Measurements from ENCODE around the gene NAALAD2.
"Not testable (repeated sequence)": the region's sequence is repeated elsewhere in the genome, so short reads cannot be mapped to it uniquely, and the experiment has no call there.

NAALAD2 gene

DNA sequence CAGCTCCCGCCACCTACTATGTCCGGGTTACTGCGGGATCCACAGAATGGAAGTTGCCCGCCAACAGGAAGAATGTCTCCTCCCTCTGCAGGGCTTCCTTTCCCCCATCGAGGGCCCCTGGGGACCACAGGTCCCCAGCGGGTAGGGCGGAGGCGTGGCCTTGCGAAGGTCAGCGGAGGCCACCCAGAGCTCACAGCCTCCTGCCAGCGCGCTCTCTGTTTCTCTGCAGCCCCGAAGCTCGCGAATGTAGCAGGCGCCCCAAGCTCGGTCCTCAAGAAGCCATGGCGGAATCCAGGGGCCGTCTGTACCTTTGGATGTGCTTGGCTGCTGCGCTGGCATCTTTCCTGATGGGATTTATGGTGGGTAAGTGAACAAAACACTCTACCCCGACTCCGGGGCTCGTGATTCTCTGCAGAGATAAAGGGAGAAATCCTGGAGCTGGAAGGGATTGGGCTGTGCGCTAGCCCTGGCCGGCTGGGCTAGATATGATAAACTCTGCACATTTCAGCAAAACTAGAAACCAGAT lies at the start of gene NAALAD2:
Gene NAALAD2, plus strand, starts transcription at position 186 of the 526 bp plus-strand sequence. Its CDS starts 96 bp downstream, at position 282.
- DNase-seq = peak; percentile 68

DNA sequence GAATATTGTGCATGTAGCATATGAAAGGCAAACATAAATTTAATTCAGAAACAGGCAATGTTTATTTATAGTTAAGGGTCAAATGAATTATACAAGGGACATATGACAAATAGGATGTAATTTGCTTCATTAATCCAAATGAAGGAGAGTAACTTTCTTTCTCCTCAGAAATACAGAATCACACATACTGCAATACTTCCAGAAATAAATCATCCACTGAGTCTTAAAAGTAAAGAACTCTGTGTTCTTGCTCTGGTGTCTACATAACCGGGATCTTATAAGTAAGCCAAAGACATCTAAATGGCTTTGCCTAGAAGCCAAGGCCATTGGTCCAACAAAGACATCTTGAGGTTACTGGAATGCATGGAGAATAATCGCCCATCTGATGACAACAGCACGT lies 48.8 kb upstream of the NAALAD2 start, which contains the start of gene UBTFL1:
Gene UBTFL1, plus strand, starts transcription at position 301 of the 400 bp plus-strand sequence. Its CDS starts 0 bp downstream, at position 301.
- DNase-seq = not testable (repeated sequence)

DNA sequence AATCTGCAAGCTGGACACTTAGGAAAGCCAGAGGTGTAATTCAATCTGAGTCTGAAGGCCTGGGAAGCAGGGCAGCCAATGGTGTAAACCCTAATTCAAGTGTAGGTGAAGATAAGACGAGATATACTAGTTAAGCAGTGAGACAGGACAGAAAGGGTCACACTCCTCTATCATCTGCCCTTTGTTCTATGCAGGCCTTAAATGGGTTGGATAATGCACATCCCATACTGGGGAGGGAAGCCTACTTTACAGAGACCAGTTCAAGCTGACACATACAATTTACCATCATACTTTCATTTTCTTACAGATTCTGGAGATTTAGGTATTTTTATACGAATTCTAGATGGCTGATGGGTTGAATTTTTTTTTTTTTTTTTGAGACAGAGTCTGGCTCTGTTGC lies 45.7 kb upstream of the NAALAD2 start:
- not testable (repeated sequence) for DNase-seq

DNA sequence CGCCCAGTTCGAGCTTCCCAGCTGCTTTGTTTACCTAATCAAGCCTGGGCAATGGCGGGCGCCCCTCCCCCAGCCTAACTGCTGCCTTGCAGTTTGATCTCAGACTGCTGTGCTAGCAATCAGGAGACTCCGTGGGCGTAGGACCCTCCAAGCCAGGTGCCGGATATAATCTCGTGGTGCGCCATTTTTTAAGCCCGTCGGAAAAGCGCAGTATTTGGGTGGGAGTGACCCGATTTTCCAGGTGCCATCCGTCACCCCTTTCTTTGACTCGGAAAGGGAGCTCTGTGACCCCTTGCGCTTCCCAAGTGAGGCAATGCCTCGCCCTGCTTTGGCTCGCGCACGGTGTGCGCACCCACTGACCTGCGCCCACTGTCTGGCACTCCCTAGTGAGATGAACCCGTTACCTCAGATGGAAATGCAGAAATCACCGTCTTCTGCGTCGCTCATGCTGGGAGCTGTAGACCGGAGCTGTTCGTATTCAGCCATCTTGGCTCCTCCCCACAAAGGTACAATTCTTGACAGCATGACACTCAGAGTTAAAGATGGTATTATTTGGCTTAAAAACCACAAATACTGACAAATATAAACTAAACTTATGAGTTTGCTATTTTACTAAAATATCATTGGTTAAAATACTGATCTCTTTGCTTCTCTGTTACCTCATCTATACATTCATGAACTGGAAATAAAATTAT lies 39.1 kb upstream of the NAALAD2 start:
- not testable (repeated sequence) for DNase-seq

DNA sequence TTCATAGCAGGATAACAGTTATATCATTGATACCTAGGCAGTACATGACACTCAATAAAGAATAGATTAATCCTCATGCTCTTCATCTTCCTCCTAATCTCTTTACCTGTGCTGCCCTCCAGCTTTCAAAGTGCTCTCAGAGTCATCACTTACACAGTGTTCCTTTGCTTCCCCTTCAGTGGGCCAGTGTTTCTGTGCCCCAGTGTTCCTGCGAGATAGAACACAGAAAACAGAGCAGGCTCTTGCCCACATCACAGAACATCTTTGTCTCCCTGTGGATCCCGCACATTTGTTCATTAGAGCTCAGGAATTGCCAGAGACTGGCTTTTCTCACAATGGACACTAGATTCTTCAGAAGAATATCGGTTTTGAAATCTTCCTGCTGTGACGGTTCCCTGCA lies 36.2 kb upstream of the NAALAD2 start:
- DNase-seq = not testable (repeated sequence)

DNA sequence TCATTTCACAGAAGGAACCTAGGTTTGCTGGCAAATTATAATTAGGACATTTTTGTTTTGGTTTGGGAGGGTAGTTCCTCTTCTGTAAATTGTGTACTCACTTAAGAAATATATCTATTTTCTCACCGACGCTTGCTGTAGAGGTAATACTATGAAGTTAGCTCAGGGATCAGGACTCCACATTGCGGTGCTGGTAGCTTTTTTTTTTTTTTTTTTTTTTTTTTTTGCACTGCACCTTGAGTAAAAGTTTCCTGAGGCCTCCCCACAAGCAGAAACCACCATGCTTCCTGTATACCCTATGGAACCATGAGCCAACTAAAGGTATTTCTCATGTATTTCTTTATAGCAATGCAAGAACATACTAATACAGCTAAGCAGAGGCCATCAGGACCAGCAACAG lies 34.0 kb upstream of the NAALAD2 start:
- no peak for DNase-seq

DNA sequence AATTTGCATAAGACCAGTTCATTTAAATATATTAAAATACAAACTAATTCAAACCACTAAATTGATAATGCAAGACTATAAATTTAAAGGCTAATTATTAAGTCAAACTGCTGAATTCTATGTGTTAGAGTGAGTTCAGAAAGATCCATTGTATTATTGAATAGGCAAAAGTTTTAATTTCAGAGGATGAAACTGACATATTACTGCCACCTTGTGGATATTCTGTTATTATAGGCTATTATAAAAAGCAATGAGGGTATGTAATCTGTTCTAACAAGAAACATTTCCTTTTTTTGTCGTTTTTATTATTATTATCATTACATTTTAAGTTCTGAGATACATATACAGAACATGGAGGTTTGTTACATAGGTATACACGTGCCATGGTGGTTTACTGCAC lies 20.9 kb upstream of the NAALAD2 start:
- DNase-seq = no peak

DNA sequence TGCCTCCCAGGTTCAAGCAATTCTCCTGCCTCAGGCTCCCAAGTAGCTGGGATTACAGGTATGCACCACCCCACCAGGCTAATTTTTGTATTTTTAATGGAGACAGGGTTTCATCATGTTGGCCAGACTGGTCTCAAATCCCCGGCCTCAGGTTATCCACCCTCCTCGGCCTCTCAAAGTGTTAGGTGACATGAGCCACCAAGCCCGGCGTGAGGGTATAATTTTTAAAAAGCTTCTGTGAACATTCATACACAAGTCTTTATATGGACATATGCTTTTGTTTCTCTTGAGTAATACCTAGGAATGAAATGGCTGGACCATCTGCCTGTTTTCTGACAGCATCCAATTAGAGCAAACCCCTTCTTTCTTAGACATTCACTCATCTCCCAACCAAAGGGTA lies 14.3 kb upstream of the NAALAD2 start:
- no peak for DNase-seq

DNA sequence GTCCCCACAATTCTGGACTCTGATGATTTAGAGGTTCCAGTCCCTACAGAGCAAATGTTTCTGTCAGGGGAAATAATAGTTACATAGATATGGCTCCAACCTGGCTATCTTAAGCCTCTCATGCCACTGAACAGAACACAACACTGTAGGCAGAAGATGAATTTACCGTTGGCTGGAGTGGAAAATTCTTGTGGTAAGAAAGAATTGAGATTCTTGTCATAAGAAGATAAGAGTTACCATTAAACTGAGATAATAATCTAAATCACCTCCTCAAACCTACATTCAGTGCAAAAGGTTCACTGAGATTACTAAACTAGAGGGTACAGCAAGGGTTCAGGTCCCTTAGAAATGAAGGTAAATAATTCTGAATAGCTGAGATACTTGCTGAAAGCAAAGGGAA lies 10.1 kb upstream of the NAALAD2 start:
- DNase-seq = no peak

DNA sequence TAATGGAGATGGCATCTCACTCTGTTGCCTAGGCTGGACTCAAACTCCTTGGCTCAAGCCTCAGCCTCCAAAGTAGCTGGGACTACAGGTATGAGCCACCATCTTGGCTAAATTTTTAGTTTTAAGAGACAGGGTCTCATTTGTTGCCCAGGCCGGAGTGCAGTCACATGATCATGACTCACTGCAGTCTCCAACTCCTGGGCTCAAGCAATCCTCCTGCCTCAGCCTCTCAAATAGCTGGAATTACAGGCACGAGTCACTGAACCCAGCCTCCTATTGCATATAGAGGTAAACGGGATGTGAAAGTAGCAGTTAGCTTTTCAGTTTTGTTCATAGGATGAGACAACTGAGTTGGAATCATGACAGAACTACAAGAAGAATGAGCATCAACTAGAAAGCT lies 9.5 kb upstream of the NAALAD2 start:
- no peak for DNase-seq

DNA sequence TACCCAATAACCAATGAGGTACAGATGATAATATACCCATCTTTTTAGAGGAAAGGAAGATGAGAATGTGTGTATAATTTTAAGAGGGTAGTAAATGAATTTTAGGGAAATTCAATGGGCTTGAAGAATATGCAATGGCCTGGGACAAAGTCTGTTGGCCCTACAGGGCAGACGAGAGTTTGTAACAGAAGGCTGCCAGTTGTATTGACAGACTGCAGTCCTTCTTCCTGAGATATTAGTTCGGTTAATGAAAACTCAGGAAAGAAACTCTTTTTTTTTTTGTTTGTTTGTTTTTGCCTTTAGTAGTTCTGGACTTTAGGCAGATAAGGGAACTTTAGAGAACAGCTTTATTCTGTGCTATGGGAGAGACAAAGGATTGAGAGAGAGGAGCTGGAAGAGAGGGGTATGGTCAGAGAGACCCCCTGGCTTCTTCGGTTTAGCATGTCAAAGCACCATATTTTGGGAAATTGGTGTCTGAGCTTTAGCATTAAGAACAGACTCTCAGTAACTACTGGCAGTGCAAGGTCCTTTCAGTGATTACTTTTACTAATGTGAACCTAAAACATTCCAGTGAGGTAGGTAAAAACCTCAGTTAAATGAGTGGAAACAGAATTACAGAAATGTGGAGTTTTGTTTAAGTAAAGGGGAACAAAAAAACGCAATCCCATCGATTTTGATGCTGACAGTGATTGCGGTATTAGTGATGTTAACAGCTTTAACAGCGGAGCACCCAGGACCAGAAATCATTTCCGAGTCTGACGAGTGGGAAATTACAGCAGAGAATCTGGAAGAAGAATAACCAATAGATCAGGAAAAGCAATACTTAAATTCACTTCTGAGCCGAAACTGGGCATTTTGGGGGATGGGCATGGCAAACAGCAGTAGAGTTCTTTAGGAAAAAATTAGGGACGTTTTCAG lies 644 bp upstream of the NAALAD2 start:
- DNase-seq = no peak

DNA sequence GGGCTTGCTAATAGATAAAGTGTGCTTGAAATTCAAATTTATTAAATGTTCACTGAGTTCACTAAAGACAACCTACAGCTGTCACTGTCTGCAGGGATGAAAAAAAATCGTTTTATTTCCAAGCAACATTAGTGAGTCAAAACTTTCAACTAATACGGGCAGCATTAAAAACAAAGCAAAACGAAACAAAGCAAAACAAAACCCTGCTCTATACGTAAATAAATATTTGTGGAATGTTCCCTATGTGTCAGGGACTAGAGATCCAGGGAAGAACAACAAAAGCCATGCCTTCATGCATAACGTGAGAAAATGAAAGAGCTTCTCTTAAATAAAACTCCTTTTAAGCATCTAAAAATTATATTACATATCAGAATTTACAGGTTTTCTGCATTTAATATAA lies 553 bp downstream of the NAALAD2 start:
- no peak for DNase-seq

DNA sequence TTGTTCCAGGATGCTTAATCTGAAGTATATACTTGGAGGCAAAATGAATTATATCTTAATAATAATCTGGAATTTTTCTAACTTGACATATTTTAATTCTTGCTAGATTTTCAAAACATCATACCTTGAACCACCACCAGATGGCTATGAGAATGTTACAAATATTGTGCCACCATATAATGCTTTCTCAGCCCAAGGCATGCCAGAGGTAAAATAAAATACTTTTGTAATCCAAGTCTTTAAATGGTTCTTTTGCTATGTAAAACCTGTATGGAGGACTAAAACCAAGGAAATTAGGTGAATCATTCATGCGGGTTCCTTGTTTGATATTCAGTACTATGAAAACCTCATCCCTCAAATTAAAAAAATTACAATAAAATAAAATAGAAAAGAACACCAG lies 14.4 kb downstream of the NAALAD2 start:
- DNase-seq = no peak

DNA sequence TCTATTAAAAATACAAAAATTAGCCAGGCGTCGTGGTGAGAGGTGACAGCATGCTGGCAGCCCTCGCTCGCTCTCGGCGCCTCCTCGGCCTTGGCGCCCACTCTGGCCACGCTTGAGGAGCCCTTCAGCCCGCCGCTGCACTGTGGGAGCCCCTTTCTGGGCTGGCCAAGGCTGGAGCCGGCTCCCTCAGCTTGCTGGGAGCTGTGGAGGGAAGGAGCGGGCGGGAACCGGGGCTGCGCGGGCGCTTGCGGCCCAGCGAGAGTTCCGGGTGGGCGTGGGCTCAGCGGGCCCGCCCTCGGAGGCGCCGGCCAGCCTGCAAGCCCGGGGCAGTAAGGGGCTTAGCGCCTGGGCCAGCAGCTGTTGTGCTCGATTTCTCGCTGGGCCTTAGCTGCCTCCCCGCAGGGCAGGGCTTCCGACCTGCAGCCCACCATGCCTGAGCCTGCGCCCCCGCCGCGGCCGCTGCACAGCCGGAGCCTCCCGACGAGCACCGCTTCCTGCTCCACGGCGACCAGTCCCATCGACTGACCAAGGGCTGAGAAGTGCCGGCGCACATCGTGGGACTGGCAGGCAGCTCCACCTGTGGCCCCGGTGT lies 32.6 kb downstream of the NAALAD2 start:
- DNase-seq = peak; percentile 22

DNA sequence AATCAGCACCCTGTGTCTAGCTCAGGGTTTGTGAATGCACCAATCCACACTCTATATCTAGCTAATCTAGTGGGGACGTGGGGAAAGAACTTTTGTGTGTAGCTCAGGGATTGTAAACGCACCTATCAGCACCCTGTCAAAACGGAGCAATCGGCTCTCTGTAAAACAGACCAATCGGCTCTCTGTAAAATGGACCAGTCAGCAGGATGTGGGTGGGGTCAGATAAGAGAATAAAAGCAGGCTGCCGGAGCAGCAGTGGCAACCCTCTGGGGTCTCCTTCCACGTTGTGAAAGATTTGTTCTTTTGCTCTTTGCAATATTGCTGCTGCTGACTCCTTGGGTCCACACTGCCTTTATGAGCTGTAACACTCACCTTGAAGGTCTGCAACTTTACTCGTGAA lies 33.2 kb downstream of the NAALAD2 start:
- DNase-seq = not testable (repeated sequence)

DNA sequence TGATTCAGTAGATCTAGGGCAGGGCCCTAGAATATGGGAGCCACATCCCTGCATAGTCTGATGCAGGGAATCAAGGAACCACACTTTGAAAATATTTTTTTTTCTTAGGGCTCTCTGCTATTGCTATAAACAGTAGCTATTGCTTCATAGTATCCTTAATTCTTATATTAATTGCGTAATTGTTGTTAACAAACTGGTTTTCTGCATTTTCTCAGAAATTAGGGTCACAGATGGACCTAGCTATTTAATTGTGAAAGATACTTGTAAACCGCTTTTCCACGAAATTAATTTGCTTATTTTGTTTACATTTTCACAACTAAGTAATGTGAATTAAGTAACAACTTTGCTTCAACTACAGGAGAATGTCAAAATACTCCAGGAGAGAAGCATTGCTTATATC lies 34.1 kb downstream of the NAALAD2 start:
- DNase-seq = no peak

DNA sequence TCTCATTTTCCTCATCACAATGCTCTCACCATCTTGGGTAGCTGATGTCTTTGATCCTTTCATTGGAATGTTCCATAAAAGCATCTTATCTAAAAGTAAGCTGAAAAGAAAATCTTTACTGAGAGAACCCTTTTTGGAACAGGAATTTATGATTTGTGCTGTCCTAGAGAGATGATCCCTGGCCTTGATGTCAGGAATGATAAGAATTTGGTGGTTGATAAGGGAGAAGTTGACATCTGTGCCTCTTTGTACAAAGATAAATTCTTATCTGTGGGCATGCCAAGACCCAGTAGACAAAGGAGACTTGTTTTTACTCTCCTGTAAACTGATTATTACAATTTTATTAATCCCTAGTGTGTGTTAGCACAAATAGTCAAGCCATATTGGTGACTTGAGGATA lies 36.9 kb downstream of the NAALAD2 start:
- no peak for DNase-seq

DNA sequence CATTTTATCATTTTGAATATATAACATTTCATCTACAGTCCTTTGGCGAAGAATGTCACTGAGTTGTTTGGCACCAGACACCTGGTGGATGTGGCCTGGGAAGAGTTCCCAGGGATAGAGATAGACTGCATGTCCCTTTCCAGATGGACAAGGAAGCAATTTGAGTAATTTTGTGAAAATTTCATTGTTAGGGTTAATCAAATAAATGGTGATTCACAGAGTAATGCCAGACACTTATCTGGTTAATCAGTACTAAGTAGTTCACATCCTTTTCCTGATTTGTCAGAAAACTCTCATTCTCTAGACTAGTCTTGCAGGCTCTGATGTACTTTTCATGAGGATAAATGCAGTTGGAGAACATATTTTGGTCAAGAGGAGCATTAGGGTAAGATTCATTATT lies 41.6 kb downstream of the NAALAD2 start:
- no peak for DNase-seq

DNA sequence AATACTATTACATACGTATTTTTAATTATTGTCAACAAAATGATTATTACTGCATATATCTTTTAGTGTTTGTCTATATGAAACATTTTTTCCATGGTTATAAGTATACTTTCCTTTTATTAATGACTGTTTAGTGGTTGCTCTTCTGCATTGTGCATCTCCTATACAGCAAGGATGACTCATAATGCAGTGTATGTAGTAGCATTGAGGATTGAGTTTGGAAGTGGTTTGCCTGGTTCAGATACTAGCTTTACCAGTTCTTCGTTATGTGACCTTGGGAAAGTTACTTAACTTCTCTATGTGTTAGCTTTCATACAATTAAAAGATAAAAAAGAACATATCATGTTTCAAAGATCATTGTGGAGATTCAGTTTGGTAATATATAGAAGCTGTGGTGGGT lies 44.3 kb downstream of the NAALAD2 start:
- DNase-seq = no peak

DNA sequence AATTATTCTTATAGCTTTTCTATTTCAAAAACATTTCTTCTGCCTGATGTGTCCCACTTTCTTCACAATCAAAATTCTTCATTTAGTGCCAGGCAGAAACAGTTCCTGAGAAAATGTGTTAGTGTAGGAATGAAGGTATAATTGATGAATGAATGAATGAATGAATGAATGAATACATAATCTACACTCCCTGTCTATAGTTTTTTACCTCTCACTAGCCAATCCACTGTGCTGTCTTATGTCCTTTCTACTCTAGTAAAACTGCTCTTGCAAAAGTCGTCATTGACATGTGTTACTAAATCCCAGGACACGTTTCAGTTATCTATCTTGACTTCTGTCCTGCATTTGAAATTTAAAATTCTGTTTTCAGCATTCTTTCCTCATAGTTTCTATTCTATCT lies 45.5 kb downstream of the NAALAD2 start:
- no peak for DNase-seq

DNA sequence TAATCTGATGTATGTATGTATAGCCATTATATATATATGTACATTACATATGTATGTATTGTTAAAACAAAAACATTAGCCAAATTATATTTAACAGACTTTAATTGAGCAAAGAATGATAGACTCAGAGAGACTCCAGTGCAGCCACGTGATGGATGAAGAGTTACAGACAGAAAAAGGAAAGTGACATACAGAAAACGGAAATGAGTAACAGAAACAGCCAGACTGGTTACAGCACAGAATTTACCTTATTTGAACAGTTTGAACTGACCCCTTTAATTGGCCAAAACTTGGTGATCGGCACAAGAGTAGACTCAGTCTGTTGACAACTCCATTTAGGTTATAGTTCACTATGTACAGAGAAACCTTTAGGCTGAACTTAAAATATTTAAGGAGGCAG lies 53.4 kb downstream of the NAALAD2 start:
- DNase-seq = no peak

DNA sequence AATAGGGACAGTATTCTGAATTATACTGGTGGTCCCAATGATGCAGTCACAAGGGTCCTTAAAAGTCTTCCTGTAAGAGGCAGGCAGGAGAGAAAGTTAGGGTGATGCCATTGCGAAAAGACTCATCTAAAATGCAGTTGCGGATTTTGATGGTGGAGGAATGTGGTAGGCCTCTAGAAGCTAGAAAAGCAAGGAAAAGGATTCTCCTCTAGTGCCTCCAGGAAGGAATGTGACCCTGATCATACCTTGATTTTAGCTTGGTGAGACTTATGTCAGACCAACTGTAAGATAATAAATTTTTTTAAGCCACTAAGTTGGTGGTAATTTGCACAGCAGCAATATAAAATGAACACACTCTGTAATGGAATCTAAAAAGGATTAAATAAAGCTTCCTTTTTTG lies 54.5 kb downstream of the NAALAD2 start:
- no peak for DNase-seq

DNA sequence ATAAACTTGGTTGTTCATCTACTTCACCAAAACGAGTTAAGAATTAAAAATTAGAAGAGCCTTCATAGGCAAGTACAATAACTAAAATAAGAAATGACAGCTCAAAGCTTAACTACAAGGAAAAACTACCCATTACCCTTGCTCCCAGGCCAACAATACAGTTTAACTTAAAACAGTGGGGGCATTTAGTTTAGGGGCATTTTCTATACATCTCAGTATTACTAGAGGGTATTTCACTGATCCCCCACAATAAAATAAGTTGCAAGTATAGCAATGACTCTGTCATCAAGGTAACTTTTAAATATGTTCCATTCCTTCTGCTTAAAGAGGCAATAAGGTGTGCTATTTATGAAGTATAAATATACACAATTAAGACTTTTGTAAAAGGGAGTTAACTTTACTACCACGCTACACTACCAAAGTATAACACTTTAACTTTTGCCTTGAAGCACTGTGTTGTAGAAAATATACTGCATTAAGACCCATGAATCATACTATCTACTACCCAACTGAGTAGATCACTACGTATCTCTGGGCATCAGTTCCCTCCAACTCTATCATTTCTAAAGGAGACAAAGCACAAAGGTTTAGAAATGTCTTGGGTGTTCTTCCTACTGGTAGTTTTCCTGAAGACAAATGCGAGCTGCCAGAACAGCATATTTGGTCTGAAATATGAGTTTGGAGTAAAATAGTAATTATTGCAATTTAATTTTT lies 58.6 kb downstream of the NAALAD2 start:
- no peak for DNase-seq

Data from left hindlimb (tissue), 1 donor.